MM.1S (cell line): ENCODE results near the gene PDE2A.

Source experiments
- DNase-seq: peaks from one replicate; pipeline ENCODE4 v3.0.0-alpha.2; 2015
- H2AFZ ChIP-seq: fragments of 300-600 bp; sonication (generic); 2 replicates; pipeline ENCODE4 v1.6.0; 2016; ENCODE audit warnings: antibody characterized with exemption, low read length
- H3F3A ChIP-seq: fragments of 300-600 bp; sonication (generic); 2 replicates; pipeline ENCODE4 v1.6.1; 2016; ENCODE audit warnings: mild to moderate bottlenecking, antibody characterized with exemption, low read length, moderate library complexity, mixed read lengths; ENCODE audit not compliant: insufficient read depth
- H3K27ac ChIP-seq: fragments of 300-600 bp; sonication (generic); 2 replicates; pipeline ENCODE4 v1.5.1; 2016; ENCODE audit warnings: mild to moderate bottlenecking, low read length
- H3K27me3 ChIP-seq: fragments of 300-600 bp; sonication (generic); replicated peaks from 2 replicates; pipeline ENCODE4 v1.6.0; 2016; ENCODE audit warnings: low read length; ENCODE audit not compliant: insufficient read depth
- H3K36me3 ChIP-seq: fragments of 300-600 bp; sonication (generic); replicated peaks from 2 replicates; pipeline ENCODE4 v1.6.1; 2016; ENCODE audit warnings: mild to moderate bottlenecking, low read length, mixed read lengths; ENCODE audit not compliant: insufficient read depth
- H3K4me1 ChIP-seq: fragments of 300-600 bp; sonication (generic); 2 replicates; pipeline ENCODE4 v1.6.1; 2016; ENCODE audit warnings: low read length, mixed read lengths
- H3K4me2 ChIP-seq: fragments of 300-600 bp; sonication (generic); 2 replicates; pipeline ENCODE4 v1.6.0; 2016; ENCODE audit warnings: low read depth, low read length
- H3K4me3 ChIP-seq: fragments of 300-600 bp; sonication (generic); 2 replicates; pipeline ENCODE4 v1.5.1; 2016; ENCODE audit warnings: low read length, mixed read lengths
- H3K79me2 ChIP-seq: fragments of 300-600 bp; sonication (generic); 2 replicates; pipeline ENCODE4 v1.6.1; 2016; ENCODE audit warnings: mixed run types, low read length, mixed read lengths
- H3K9ac ChIP-seq: fragments of 300-600 bp; sonication (generic); 2 replicates; pipeline ENCODE4 v1.6.1; 2016; ENCODE audit warnings: low read length, mixed read lengths
- H3K9me2 ChIP-seq: fragments of 300-600 bp; sonication (generic); replicated peaks from 2 replicates; pipeline ENCODE4 v1.6.1; 2016; ENCODE audit warnings: mild to moderate bottlenecking, low read length, mixed read lengths; ENCODE audit not compliant: insufficient read depth
- H3K9me3 ChIP-seq: fragments of 300-600 bp; sonication (generic); replicated peaks from 2 replicates; pipeline ENCODE4 v1.6.1; 2016; ENCODE audit warnings: mild to moderate bottlenecking, low read length, mixed read lengths; ENCODE audit not compliant: insufficient read depth
- H4K20me1 ChIP-seq: fragments of 300-600 bp; sonication (generic); 2 replicates; pipeline ENCODE4 v1.6.1; 2016; ENCODE audit warnings: mild to moderate bottlenecking, low read length, moderate library complexity, mixed read lengths; ENCODE audit not compliant: insufficient read depth
- CTCF ChIP-seq: fragments of 300-600 bp; sonication (generic); IDR thresholded peaks from 2 replicates; pipeline ENCODE4 v1.5.1; 2016; ENCODE audit warnings: antibody characterized with exemption, low read length, mixed read lengths
- EZH2 ChIP-seq: fragments of 300-600 bp; sonication (generic); optimal IDR thresholded peaks from 2 replicates; pipeline ENCODE3; 2017; ENCODE audit warnings: low read depth, mild to moderate bottlenecking, antibody characterized with exemption, low read length, mixed read lengths
- EZH2phosphoT487 ChIP-seq: fragments of 300-600 bp; sonication (generic); IDR thresholded peaks from 2 replicates; pipeline ENCODE4 v1.6.1; 2018; ENCODE audit warnings: antibody characterized with exemption, low read length

PDE2A gene

GRCh38 chr11:72712168-72712751 is 38.0 kb upstream of the PDE2A start:
- Histone ChIP-seq H3K9me3 (no peaks in the 10 kb centered on the region), H4K20me1 (no peaks in the 10 kb centered on the region)

GRCh38 chr11:72711141-72711540 is 36.9 kb upstream of the PDE2A start:
- no peaks in the 10 kb centered on the region for H3K9me2 ChIP-seq
- H3K9me3 ChIP-seq = no peaks in the 10 kb centered on the region
- no peak for DNase-seq
- no peaks in the 10 kb centered on the region for H3K27me3 ChIP-seq
- H3K79me2 ChIP-seq = peaks cover 45% of the 10 kb centered on the region
- no peak overlapping the region for H3K9ac ChIP-seq
- H4K20me1 ChIP-seq = no peaks in the 10 kb centered on the region
- H3F3A ChIP-seq = no peaks in the 10 kb centered on the region
- no peak for TF ChIP-seq EZH2phosphoT487
- TF ChIP-seq CTCF = no peak
- no peak for TF ChIP-seq EZH2
- no peak overlapping the region for H3K4me2 ChIP-seq
- no peak overlapping the region for H3K4me3 ChIP-seq
- H3K27ac ChIP-seq = no peak overlapping the region
- peaks cover 5% of the 10 kb centered on the region; the same call in 1 of the 2 replicates for H3K36me3 ChIP-seq
- H2AFZ ChIP-seq = no peak overlapping the region
- peaks cover 6% of the 10 kb centered on the region; the same call in 1 of the 2 replicates for H3K4me1 ChIP-seq

More at GRCh38 chr11:72712168-72712751, 38.0 kb upstream of the PDE2A start:
- no peak overlapping the region for H3K4me3 ChIP-seq
- H3K9me2 ChIP-seq = no peaks in the 10 kb centered on the region
- no peak overlapping the region for H3K9ac ChIP-seq
- peaks cover 5% of the 10 kb centered on the region; the same call in 1 of the 2 replicates for H3K36me3 ChIP-seq
- TF ChIP-seq EZH2 (no peak), EZH2phosphoT487 (no peak), CTCF (no peak)
- no peak overlapping the region for H3K4me2 ChIP-seq
- H2AFZ ChIP-seq = no peak overlapping the region
- no peak overlapping the region for H3K27ac ChIP-seq
- H3K27me3 ChIP-seq = no peaks in the 10 kb centered on the region
- no peak for DNase-seq
- H3K4me1 ChIP-seq = peaks cover 14% of the 10 kb centered on the region
- peaks cover 7% of the 10 kb centered on the region for H3F3A ChIP-seq
- peaks cover 52% of the 10 kb centered on the region for H3K79me2 ChIP-seq

GRCh38 chr11:72710278-72710677 is 36.1 kb upstream of the PDE2A start:
- no peak for DNase-seq
- H3K4me3 ChIP-seq = no peak overlapping the region
- no peak overlapping the region for H2AFZ ChIP-seq
- H3K27ac ChIP-seq = no peak overlapping the region
- H3K4me2 ChIP-seq = no peak overlapping the region
- no peaks in the 10 kb centered on the region for H3K9me3 ChIP-seq
- no peaks in the 10 kb centered on the region for H3F3A ChIP-seq
- H3K27me3 ChIP-seq = no peaks in the 10 kb centered on the region
- 0 out of 2 replicates have a peak, but pooled peaks cover 3% of the 10 kb centered on the region for H3K4me1 ChIP-seq
- no peaks in the 10 kb centered on the region for H4K20me1 ChIP-seq
- H3K79me2 ChIP-seq = peaks cover 39% of the 10 kb centered on the region
- no peaks in the 10 kb centered on the region for H3K9me2 ChIP-seq
- TF ChIP-seq CTCF = no peak
- no peak for TF ChIP-seq EZH2
- TF ChIP-seq EZH2phosphoT487 = no peak
- H3K36me3 ChIP-seq = peaks cover 5% of the 10 kb centered on the region; the same call in 1 of the 2 replicates
- no peak overlapping the region for H3K9ac ChIP-seq
